Omental fat pad (tissue), 4 donors: ENCODE data around the gene RALY. TPM values are rescaled to one million over a fixed set of nuclear protein-coding genes. Genes with fewer than 3 reads are reported as not detected.

Experiments
- ATAC-seq: fragments of 150-250 bp; one replicate; pipeline ENCODE4 v1.9.1; 2016; ENCODE audit warnings: mild to moderate bottlenecking, moderate library complexity; ENCODE audit not compliant: low FRiP score
- DNase-seq: peaks from one replicate; pipeline ENCODE4 v3.0.0-alpha.2; 2019; ENCODE audit warnings: low spot score
- CTCF ChIP-seq, 3 donors: fragments of 450-650 bp; IDR thresholded peaks; one replicate each; pipeline ENCODE4 v1.5.1; 2016 to 2017; ENCODE audit warnings: antibody characterized with exemption in 3 of 3, mild to moderate bottlenecking in 3 of 3, moderate library complexity in 2 of 3
- total RNA-seq, 4 donors: library from RNA; depleted of rRNA; stranded (reverse); fragments of >200 nt; gene quantifications; one replicate each; pipeline ENCODE4 v1.1.0, GENCODE V29; 2016

Gene RALY
- total RNA-seq, 4 donors from 2014 or later, result 66.4 to 95.4 (median 80.5) TPM

- no peak for ATAC-seq
- DNase-seq, result no peak
- no peak for TF ChIP-seq CTCF (IDR thresholded peaks at IDR 0.05)
These were observed 40.2 kb downstream of the RALY start for GRCh38 chr20:34033903-34034302.

- TF ChIP-seq CTCF (IDR thresholded peaks at IDR 0.05), result no peak
- DNase-seq (no peak), ATAC-seq (peak; percentile 20)
These were observed 43.4 kb downstream of the RALY start for GRCh38 chr20:34037121-34037520.

- no peak for DNase-seq
- ATAC-seq, result peak; percentile 65
- TF ChIP-seq CTCF (IDR thresholded peaks at IDR 0.05), result no peak
These were observed 44.1 kb downstream of the RALY start for GRCh38 chr20:34037767-34038166.

GRCh38 chr20:34040300-34040995 is 46.7 kb downstream of the RALY start:
- no peak for TF ChIP-seq CTCF (IDR thresholded peaks at IDR 0.05)
- DNase-seq, result no peak
- ATAC-seq, result no peak

- TF ChIP-seq CTCF (IDR thresholded peaks at IDR 0.05), result no peak
- DNase-seq (no peak), ATAC-seq (no peak)
These were observed 47.5 kb downstream of the RALY start for GRCh38 chr20:34041226-34041625.

- ATAC-seq, result no peak
- TF ChIP-seq CTCF (IDR thresholded peaks at IDR 0.05), result no peak
- no peak for DNase-seq
These were observed 48.6 kb downstream of the RALY start for GRCh38 chr20:34042262-34042661.

- no peak for ATAC-seq
- DNase-seq, result no peak
- no peak for TF ChIP-seq CTCF (IDR thresholded peaks at IDR 0.05)
These were observed 49.3 kb downstream of the RALY start for GRCh38 chr20:34043025-34043424.
